ENCODE measurements around the gene SHC1.

SHC1 gene

GRCh38 chr1:154954541-154954940 lies 16.0 kb downstream of the SHC1 start:
- DNase-seq = no peak

DNA sequence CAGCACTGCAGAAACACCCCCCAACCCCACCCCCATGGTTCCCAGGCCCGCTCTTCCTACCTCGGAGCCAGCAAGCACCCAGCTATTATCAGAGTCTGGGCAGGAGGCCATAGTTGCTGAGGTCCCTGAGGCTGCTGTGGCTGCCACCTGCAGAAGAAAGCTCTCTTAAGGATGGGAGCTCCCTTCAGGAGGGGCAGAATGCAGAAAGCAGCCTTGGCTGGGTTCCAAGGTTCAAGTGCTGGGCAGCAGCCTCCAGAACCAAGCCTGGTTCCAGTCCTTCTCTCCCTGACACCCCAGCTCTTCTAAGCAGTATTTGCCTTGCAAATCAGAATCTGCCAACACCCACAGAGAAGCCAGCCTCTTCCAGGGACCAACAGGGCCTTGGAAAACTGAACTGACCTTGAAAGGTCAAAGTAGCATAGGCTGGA lies 16.9 kb downstream of the SHC1 start:
- no peak for DNase-seq

DNA sequence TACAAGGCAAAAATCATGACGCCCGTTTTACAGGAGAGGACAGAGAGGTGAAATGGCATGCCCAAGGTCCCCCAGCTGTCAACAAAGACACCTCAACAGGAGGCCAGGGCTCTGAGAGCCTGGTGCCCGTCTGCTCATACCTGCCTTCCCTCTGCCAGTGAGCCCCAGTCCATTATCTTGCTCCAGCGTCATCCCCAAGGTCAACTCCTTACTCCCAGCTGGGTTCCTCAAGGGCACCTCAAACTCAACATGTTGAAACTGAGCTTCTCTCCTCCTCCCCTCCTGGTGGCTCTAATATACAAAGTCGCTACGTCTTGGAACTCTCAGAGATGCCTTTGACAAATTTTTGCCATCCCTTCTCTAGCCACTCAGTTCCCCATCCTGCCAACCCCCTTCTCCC lies 17.9 kb downstream of the SHC1 start:
- no peak for DNase-seq

DNA sequence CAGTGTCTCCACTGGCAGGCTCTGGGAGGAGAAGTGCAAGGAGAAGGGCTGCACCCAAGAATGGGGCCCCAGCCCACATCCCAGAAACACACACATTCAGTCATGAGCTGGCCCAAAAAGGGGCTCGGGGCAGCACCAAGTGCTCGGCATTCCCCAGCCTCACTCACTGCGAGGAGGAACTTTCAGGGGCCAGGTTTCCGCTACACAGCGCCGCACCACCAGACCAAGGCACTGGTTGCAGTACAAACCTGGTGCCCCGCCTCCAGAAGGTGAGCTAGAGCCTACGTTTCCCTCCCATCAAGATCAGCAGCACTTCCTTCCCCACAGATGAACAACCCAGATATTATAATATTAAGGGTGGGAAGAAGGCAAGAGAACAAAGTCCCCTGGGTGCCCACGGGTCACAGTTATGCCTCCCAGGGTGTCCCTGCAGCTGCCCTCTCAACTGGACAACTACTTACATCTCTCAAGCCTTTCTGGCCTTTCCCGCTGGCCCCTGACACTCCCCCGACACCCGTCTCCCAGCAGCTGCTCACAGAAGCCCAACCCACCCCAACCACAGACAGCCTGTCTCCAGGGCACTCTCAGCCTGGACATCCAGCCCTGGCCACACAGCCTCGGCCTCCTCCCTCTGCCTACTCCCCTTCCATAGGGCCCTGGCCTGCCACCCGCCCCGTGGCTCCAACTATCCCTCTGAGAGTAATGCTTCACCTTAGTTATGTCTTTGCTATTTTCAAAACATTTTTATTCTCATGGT lies 18.5 kb downstream of the SHC1 start:
- DNase-seq = no peak

DNA sequence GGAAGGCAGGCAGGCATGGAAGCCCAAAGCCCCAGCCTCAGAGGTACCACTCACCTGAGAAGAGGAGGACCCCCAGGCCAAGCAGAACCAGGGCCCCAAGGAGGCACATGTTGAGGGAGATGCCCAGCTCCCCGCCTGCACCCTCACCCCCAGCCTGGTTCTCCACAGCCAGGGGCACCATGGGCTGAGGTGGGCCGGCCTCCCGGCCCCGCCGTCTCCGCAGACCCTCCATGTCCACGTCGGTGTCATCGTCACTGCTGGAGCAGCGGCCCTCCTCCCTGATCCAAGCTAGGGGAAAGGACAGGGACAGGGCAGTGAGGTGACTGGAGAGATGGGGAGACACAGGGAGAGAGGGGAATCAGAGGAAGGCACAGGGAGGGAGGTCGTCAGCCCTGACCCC lies 22.5 kb downstream of the SHC1 start:
- no peak for DNase-seq

GRCh38 chr1:154945962-154946850 lies 24.3 kb downstream of the SHC1 start:
- no peak for DNase-seq

DNA sequence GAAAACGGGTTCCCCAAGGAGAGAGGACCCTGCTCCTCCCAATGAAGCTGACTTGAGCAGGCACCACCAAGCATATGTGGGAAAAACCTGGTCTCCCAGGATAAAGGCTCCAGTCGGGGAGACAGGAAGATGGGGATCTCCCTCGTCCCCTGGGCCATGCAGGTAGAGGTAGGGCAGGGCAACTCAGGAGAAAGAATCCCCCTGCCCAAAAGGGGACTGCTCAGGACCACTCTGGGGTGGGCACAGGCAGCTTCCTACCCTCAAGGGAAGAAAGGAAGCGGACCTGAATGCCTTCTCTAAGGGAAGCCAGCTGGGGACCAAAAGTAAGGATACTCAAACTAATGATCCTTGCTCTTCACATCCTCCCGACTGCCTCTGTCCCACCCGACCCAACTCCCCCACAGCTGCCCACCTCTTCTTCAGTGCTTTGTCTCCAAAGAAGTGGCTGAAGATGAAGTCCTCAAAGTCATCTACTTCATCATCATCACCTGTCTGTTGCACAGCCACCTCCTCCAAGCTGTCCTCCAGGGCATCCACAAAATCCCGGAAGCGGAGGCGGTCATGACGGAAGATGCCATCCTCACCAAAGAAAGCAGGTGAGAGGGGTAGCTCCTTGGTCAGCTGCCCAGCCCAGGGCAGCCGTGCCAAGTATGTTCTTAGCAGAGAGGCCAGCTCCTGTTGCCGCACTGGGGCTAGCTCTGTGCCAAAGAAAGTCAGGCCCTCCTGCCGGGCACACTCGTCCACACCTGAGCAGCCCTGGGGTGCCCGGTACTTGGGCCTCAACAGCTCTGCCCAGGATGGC lies 25.2 kb downstream of the SHC1 start:
- DNase-seq = no peak

GRCh38 chr1:154944401-154945159 lies 26.0 kb downstream of the SHC1 start:
- DNase-seq = no peak

- no peak for DNase-seq
Observed at GRCh38 chr1:154943649-154944400, 26.7 kb downstream of the SHC1 start.

GRCh38 chr1:154941333-154942013 lies 29.1 kb downstream of the SHC1 start:
- no peak for DNase-seq

GRCh38 chr1:154940651-154941194 lies 29.8 kb downstream of the SHC1 start:
- no peak for DNase-seq

DNA sequence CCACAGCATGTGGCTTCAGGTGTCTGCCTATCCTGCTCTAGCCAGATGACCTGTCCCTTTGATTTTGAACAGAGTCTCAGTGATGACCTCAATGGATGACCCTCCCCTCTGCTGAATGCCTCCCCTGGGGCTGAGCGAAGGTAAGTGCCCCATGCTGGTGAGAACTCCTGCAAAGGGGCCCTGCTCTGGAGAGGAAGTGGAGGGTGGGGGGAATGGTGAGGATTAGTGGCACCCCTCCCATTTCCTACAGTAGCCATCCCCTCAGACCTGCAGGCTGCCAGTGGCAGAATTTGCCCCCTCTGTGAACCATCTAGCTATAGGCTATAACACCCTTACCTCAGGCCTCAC lies 30.4 kb downstream of the SHC1 start:
- no peak for DNase-seq

- no peak for DNase-seq
Observed at GRCh38 chr1:154938604-154939399, 31.7 kb downstream of the SHC1 start.

DNA sequence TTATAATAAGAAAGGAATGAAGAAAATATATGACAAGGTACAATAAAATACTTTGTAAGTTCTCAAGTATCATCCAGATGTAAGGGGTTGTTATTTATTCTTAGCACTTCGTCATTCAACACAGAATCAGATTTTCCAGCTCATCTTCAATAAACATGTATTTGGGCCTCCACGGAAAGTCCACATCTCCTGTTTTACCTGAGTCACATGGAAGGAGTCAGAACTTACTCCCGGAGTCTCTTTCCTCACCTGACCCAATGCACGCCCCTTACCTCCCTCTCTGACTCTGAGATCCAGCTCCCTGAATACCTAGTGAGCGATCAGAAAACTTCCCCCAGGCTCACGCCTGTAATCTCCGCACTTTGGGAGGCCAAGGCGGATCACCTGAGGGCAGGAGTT lies 32.6 kb downstream of the SHC1 start:
- no peak for DNase-seq

- DNase-seq = peak; percentile 86
Observed at GRCh38 chr1:154937085-154937987, 33.2 kb downstream of the SHC1 start.

GRCh38 chr1:154936555-154937084 lies 33.9 kb downstream of the SHC1 start, which contains the start of gene PMVK:
TSS of gene PMVK (minus strand) at chr1:154936719. CDS start at chr1:154936685, 34 bp downstream.
- peak; percentile 95 for DNase-seq

GRCh38 chr1:154935749-154936554 lies 34.6 kb downstream of the SHC1 start:
- DNase-seq = no peak
